Measurements from ENCODE around the gene EFL1.

- TF ChIP-seq CTCF (conservative IDR thresholded peaks at IDR 0.05 in 1 of 2, IDR thresholded peaks at IDR 0.05 in 1 of 2; ENCODE audit: extremely low read depth in 1 of 2, insufficient read depth in 1 of 2, low read depth in 1 of 2, low read length in 2 of 2) (no peak), EZH2 (IDR thresholded peaks at IDR 0.05; ENCODE audit: borderline replicate concordance, low read length) (no peak)
Measured at GRCh38 chr15:82126346-82126745, 136.2 kb downstream of the EFL1 start.

All from mammary epithelial cell (primary cell).